Keratinocyte (primary cell): ENCODE measurements around the gene GAL3ST2. TPM values are rescaled to one million over a fixed set of nuclear protein-coding genes. Genes with fewer than 3 reads are reported as not detected.

Experiments used
- DNase-seq: peaks from one replicate; pipeline ENCODE4 v3.0.0-alpha.2; 2011; ENCODE audit warnings: low read depth, missing footprints, low spot score
- FAIRE-seq: peaks from 2 replicates; lab custom pipeline; 2011; peaks lifted over from hg19 to GRCh38; lab: Jason Lieb, UNC
- H2AFZ ChIP-seq: 2 replicates; pipeline ENCODE4 v1.6.0; 2012; ENCODE audit warnings: low read length, control low read depth, inconsistent platforms; ENCODE audit not compliant: control insufficient read depth
- H3K27ac ChIP-seq: 2 replicates; pipeline ENCODE4 v1.5.1; 2011; ENCODE audit warnings: low read length; ENCODE audit not compliant: control insufficient read depth, insufficient read depth
- H3K27me3 ChIP-seq: 3 replicates; pipeline ENCODE4 v1.6.0; 2011; ENCODE audit warnings: low read length; ENCODE audit not compliant: control insufficient read depth, insufficient read depth; ENCODE audit errors: extremely low read depth
- H3K36me3 ChIP-seq, 2 experiments: 2 replicates in 1 of 2; 3 replicates in 1 of 2; pipeline ENCODE4 v1.5.1; 2011; ENCODE audit warnings: low read length in 2 of 2, mild to moderate bottlenecking in 1 of 2; ENCODE audit not compliant: control insufficient read depth in 2 of 2, insufficient read depth in 2 of 2; ENCODE audit errors: extremely low read depth in 1 of 2
- H3K4me1 ChIP-seq: 3 replicates; pipeline ENCODE4 v1.5.1; 2011; ENCODE audit warnings: low read length; ENCODE audit not compliant: control insufficient read depth, insufficient read depth; ENCODE audit errors: extremely low read depth
- H3K4me2 ChIP-seq: 3 replicates; pipeline ENCODE4 v1.6.0; 2011; ENCODE audit warnings: low read depth, low read length; ENCODE audit not compliant: control insufficient read depth, insufficient read depth; ENCODE audit errors: extremely low read depth
- H3K4me3 ChIP-seq, 3 experiments: fragments of 200-600 bp in 1 of 3; sonication (generic) in 1 of 3; 2 replicates in 2 of 3; 3 replicates in 1 of 3; pipeline ENCODE4 v1.5.1; 2011 to 2016; ENCODE audit warnings: low read length in 3 of 3, mild to moderate bottlenecking in 3 of 3, control low read depth in 2 of 3, inconsistent platforms in 1 of 3, low read depth in 1 of 3, mixed read lengths in 1 of 3, mixed run types in 1 of 3, moderate library complexity in 1 of 3; ENCODE audit not compliant: control insufficient read depth in 2 of 3, insufficient read depth in 2 of 3; ENCODE audit errors: extremely low read depth in 1 of 3
- H3K79me2 ChIP-seq: 2 replicates; pipeline ENCODE4 v1.6.0; 2012; ENCODE audit warnings: low read length; ENCODE audit not compliant: control insufficient read depth, insufficient read depth
- H3K9ac ChIP-seq: 3 replicates; pipeline ENCODE4 v1.6.0; 2011; ENCODE audit warnings: low read length; ENCODE audit not compliant: control insufficient read depth, insufficient read depth; ENCODE audit errors: extremely low read depth
- H3K9me1 ChIP-seq: 3 replicates; pipeline ENCODE4 v1.6.0; 2011; ENCODE audit warnings: low read length; ENCODE audit not compliant: control insufficient read depth, insufficient read depth; ENCODE audit errors: extremely low read depth
- H3K9me3 ChIP-seq: 2 replicates; pipeline ENCODE4 v1.5.1; 2012; ENCODE audit warnings: low read depth, low read length; ENCODE audit not compliant: control insufficient read depth
- H4K20me1 ChIP-seq: 3 replicates; pipeline ENCODE4 v1.6.0; 2011; ENCODE audit warnings: low read length; ENCODE audit not compliant: control insufficient read depth, insufficient read depth; ENCODE audit errors: extremely low read depth
- EZH2 ChIP-seq: IDR thresholded peaks from one replicate; pipeline ENCODE4 v1.6.1; 2012; ENCODE audit warnings: inconsistent platforms, mild to moderate bottlenecking, low read length, moderate library complexity
- dilution Hi-C: fragments of 300-500 bp; cut with MboI; formaldehyde crosslinking; loops from one replicate; pipeline ENCODE4 v1.7.0; 2020; ENCODE audit warnings: low sequenced_read_pairs; ENCODE audit not compliant: extremely low pct_ligation_motif_present
- polyA plus RNA-seq, 5 experiments: library from polyadenylated mRNA; depleted of rRNA in 3 of 5; stranded (reverse) in 3 of 5; stranded (forward) in 1 of 5; unstranded in 1 of 5; fragments of >200 nt; gene quantifications; 1 replicate in 1 of 5; 2 replicates in 3 of 5; 3 replicates in 1 of 5; pipeline versions ENCODE4 v1.2.1 to v1.2.3, GENCODE V29; 2011 to 2012; ENCODE audit warnings: missing spikeins in 2 of 5, low read depth in 1 of 5, low replicate concordance in 1 of 5
- TF ChIP-seq, protein P1 (sequence below), 3 experiments: IDR thresholded peaks in 1 of 3; conservative IDR thresholded peaks in 1 of 3; optimal IDR thresholded peaks in 1 of 3; 2 replicates in 2 of 3; 3 replicates in 1 of 3; pipeline versions ENCODE3 to v1.5.1; 2011; ENCODE audit warnings: low read length in 3 of 3, mild to moderate bottlenecking in 3 of 3, moderate library complexity in 2 of 3, control low read depth in 1 of 3, inconsistent platforms in 1 of 3; ENCODE audit not compliant: insufficient read depth in 2 of 3; ENCODE audit errors: extremely low read depth in 1 of 3

Gene GAL3ST2
- polyA plus RNA-seq, 1 donor (not counting 4 experiments of a cell fraction or from before 2014, with no cell fraction given) = not detected

DNA sequence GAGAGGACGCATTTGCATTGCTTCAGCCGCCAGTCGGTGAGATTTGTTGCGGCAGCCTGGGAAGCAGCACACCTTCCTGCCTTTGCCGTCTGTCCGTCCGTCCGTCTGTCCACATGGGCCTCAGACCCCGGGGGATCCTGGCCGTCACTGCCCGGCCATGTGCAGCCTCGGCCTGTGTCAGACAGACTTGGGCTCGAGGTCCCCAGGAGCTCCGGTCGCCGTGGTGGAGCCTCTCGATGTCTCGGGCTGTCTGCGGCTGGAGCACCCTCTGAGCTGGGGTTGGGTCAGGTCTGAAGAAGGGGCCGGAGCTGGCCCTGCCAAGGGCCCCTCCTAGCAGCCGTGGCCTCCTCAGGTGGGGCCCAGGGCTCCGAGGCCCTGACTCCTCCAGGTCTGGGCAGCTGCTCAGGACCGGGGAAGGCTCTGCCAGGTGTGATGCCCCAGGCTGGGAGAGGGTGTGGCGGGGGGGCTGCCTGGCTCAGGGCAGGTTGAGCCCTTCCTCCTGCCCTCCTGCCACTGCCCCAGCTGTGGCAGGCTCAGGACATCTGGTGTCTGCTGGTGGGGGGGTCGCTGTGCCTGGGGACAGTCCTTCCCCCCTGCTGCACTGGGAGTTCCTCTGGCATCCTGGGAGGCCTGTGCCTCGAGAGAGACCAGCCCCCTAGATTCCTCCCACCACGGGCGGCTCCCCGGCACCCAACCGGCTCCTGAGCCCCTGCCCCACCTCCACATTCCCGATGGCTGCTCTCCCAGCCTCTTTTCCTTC lies 44.2 kb downstream of the GAL3ST2 start:
- no peak for FAIRE-seq
- no peak overlapping the region for H3K27ac ChIP-seq
- TF ChIP-seq, protein P1, sequence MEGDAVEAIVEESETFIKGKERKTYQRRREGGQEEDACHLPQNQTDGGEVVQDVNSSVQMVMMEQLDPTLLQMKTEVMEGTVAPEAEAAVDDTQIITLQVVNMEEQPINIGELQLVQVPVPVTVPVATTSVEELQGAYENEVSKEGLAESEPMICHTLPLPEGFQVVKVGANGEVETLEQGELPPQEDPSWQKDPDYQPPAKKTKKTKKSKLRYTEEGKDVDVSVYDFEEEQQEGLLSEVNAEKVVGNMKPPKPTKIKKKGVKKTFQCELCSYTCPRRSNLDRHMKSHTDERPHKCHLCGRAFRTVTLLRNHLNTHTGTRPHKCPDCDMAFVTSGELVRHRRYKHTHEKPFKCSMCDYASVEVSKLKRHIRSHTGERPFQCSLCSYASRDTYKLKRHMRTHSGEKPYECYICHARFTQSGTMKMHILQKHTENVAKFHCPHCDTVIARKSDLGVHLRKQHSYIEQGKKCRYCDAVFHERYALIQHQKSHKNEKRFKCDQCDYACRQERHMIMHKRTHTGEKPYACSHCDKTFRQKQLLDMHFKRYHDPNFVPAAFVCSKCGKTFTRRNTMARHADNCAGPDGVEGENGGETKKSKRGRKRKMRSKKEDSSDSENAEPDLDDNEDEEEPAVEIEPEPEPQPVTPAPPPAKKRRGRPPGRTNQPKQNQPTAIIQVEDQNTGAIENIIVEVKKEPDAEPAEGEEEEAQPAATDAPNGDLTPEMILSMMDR (optimal IDR thresholded peaks at IDR 0.05 in 1 of 3, IDR thresholded peaks at IDR 0.05 in 1 of 3, conservative IDR thresholded peaks at IDR 0.05 in 1 of 3; ENCODE audit: extremely low read depth in 1 of 3, insufficient read depth in 2 of 3, low read length in 3 of 3) = no peak
- TF ChIP-seq EZH2 = no peak
- H3K9me1 ChIP-seq = no peaks in the 10 kb centered on the region
- H3K4me1 ChIP-seq = no peaks in the 10 kb centered on the region
- dilution Hi-C loops = no loop called here
- H3K79me2 ChIP-seq = no peaks in the 10 kb centered on the region
- H3K9ac ChIP-seq = no peak overlapping the region
- H3K27me3 ChIP-seq = peaks cover 12% of the 10 kb centered on the region
- H3K36me3 ChIP-seq = no peaks in the 10 kb centered on the region
- DNase-seq = no peak
- no peak overlapping the region for H3K4me3 ChIP-seq
- no peaks in the 10 kb centered on the region for H4K20me1 ChIP-seq
- H2AFZ ChIP-seq = no peak overlapping the region
- no peak overlapping the region for H3K4me2 ChIP-seq
- H3K9me3 ChIP-seq = no peaks in the 10 kb centered on the region

DNA sequence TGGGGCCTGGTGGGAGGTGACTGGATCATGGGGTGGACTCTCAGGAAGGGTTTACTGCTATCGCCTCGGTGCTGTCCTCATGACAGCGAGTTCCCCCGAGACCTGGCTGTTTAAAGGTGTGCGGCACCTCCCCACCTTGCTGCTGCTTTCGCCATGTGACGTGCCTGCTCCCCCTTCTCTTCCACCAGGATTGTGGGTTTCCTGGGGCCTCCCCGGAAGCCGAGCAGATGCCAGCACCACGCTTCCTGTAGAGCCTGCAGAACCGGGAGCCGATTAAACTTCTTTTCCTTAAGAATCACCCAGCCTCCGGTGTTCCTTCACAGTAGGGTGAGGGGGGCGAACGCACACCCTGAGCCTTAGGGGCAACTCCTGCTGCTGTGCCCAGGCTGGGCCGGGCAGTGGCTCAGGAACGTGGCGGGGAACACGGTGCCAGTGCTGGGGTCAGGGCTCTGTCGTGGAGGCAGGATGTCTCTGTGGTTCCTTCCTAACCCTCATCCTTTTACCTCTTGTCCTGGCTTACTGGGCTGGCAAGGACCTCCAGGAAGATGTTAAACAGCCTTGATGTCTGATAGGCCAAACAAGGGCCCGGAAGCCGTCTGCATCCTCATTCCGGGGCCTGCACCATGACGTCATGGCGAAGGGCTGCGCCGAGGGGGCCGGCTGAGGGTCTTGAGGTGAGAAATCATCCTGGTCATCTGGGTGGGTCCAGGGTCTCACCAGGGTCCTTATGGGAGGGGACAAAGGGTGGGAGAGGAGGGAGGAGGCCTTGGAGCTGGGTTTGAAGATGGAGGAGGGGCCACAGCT lies 45.0 kb downstream of the GAL3ST2 start:
- FAIRE-seq (no peak), DNase-seq (no peak)
- H3K4me3 ChIP-seq = no peak overlapping the region
- H3K9me3 ChIP-seq = no peaks in the 10 kb centered on the region
- no peaks in the 10 kb centered on the region for H3K36me3 ChIP-seq
- no peak overlapping the region for H2AFZ ChIP-seq
- no peak overlapping the region for H3K27ac ChIP-seq
- no peak overlapping the region for H3K4me2 ChIP-seq
- no peaks in the 10 kb centered on the region for H4K20me1 ChIP-seq
- H3K9ac ChIP-seq = no peak overlapping the region
- no peaks in the 10 kb centered on the region for H3K79me2 ChIP-seq
- no peak for TF ChIP-seq EZH2
- TF ChIP-seq, protein P1 (optimal IDR thresholded peaks at IDR 0.05 in 1 of 3, IDR thresholded peaks at IDR 0.05 in 1 of 3, conservative IDR thresholded peaks at IDR 0.05 in 1 of 3; ENCODE audit: extremely low read depth in 1 of 3, insufficient read depth in 2 of 3, low read length in 3 of 3) = no peak
- H3K4me1 ChIP-seq = no peaks in the 10 kb centered on the region
- dilution Hi-C loops = no loop called here
- H3K27me3 ChIP-seq = peaks cover 11% of the 10 kb centered on the region
- H3K9me1 ChIP-seq = no peaks in the 10 kb centered on the region
